KOPT-K1 (cell line): ENCODE results near the gene COX18.

ENCODE experiments used
- H3K27ac ChIP-seq: fragments of 200-600 bp; sonication (generic); 2 replicates; pipeline ENCODE4 v1.5.1; 2016; ENCODE audit warnings: antibody characterized with exemption, mild to moderate bottlenecking, low read depth, low read length; ENCODE audit not compliant: poor library complexity, severe bottlenecking
- H3K36me3 ChIP-seq: fragments of 200-600 bp; sonication (generic); 2 replicates; pipeline ENCODE4 v1.5.1; 2017; ENCODE audit warnings: antibody characterized with exemption, mild to moderate bottlenecking, low read length, moderate library complexity; ENCODE audit not compliant: insufficient read depth
- H3K9me3 ChIP-seq: fragments of 200-600 bp; sonication (generic); 2 replicates; pipeline ENCODE4 v1.5.1; 2017; ENCODE audit warnings: antibody characterized with exemption, low read length, mild to moderate bottlenecking; ENCODE audit not compliant: insufficient read depth, poor library complexity, severe bottlenecking

COX18 gene

DNA sequence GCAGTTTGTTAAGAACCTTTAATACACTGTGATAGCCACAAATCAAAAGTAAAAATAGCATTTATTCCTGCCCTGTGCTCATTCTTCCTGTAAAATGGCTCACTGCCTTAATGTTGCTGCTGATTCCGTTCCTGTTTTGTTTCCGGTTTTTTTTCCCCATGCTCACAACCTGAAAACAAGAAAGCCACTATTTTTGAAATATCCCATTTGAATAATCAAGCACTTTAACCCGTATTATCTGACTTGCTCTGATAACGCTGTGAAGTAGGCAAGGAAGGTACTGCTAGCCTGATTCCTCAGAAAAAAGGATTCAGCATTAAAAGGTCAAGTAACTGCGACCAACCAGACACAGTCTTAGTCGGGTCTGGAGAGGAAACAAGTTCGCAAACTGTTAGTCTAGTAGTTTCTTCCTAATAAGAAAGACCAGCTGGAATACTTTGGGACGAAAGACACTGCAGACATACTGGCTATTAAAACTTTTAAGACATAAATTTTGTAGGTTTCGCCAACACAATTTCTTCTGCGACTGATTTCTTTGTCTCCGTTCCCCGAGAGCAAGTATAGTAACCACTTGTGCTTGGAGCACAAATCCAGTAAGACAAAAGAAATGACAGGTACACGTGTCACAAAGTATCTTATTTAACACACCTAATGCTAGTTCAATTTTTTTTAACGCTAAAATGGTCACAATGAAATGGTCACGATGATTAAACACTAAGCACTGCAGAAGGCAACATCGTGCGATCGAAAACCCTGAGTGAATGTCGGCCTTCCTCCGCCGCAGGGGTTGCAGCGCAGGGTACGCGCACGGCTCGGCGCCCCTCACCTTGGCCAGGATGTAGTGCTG is 802 bp downstream of the COX18 start:
- Histone ChIP-seq H3K36me3 (peaks cover 38% of the 10 kb centered on the region), H3K27ac (peak overlapping the region; percentile 93), H3K9me3 (no peaks in the 10 kb centered on the region)

DNA sequence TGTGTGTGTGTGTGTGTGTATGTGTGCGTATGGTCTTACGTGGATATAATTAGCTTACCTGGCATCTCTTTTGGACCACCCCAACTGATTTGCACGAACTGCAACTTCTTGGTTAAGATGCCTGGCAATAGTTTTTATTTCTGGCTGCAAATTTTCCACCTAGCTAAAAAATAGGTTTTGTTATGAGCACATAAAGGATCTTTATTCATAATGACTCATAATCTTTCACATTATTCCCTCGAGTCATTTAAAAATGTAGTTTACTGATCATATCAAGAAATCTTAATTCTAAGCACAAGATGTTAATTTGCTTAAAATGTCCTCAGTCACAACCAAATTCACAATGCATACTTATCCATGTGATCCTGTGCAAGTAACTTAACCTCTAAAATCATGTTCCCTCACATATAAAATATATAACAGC is 1.5 kb downstream of the COX18 start:
- Histone ChIP-seq H3K36me3 (peaks cover 38% of the 10 kb centered on the region), H3K9me3 (no peaks in the 10 kb centered on the region), H3K27ac (peak overlapping the region; percentile 93)

DNA sequence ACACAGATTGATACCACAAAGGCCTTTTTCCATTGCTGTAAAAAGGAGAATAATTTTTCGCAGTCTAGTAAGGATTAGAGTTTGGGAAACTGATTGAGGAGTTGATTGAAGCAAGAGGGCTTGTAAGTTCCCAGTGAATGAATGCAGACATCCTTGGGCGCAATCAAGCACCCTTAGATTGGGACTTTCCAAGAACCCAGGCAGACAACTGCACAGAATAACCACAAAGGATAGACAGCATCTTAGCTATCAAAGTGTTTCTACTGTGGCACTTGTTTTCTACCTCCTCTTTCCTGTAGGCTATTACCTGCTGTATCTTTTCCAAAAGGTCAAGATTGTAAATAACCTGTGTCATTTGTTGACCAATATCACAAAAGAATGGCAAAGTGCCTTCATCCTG is 2.6 kb downstream of the COX18 start:
- Histone ChIP-seq H3K9me3 (no peaks in the 10 kb centered on the region), H3K36me3 (peaks cover 45% of the 10 kb centered on the region), H3K27ac (no peak overlapping the region)

- no peaks in the 10 kb centered on the region for H3K9me3 ChIP-seq
- H3K36me3 ChIP-seq: peaks cover 50% of the 10 kb centered on the region
- no peak overlapping the region for H3K27ac ChIP-seq
Observed at GRCh38 chr4:73066445-73066844, 3.1 kb downstream of the COX18 start.

DNA sequence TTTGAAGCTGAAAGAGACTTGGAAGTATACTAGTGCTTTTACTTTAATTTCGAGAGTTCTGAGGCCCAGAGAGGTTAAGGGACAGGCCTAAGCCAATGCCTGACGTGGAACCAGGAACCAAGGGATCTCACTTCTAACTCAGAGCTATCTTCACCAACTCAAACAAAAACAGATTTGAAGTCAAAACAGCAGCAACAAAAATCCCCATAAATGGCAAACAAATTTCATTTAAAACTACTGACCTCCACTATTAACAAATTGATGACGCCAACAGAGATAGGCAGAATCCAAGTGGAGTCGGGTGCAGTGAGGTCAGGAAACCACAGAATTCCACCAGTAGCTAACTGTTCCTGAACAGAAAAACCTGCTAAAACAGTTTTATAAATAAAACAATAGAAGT is 5.0 kb downstream of the COX18 start:
- Histone ChIP-seq H3K9me3 (no peaks in the 10 kb centered on the region), H3K36me3 (peaks cover 69% of the 10 kb centered on the region), H3K27ac (no peak overlapping the region)

- Histone ChIP-seq H3K36me3 (peaks cover 74% of the 10 kb centered on the region), H3K27ac (no peak overlapping the region), H3K9me3 (no peaks in the 10 kb centered on the region)
Observed at GRCh38 chr4:73055241-73055897, 14.1 kb downstream of the COX18 start.

GRCh38 chr4:73053974-73054480 is 15.5 kb downstream of the COX18 start:
- no peaks in the 10 kb centered on the region for H3K9me3 ChIP-seq
- H3K36me3 ChIP-seq: peaks cover 61% of the 10 kb centered on the region
- no peak overlapping the region for H3K27ac ChIP-seq

- Histone ChIP-seq H3K27ac (no peak overlapping the region), H3K36me3 (peaks cover 51% of the 10 kb centered on the region), H3K9me3 (no peaks in the 10 kb centered on the region)
Observed at GRCh38 chr4:73053076-73053475, 16.4 kb downstream of the COX18 start.

DNA sequence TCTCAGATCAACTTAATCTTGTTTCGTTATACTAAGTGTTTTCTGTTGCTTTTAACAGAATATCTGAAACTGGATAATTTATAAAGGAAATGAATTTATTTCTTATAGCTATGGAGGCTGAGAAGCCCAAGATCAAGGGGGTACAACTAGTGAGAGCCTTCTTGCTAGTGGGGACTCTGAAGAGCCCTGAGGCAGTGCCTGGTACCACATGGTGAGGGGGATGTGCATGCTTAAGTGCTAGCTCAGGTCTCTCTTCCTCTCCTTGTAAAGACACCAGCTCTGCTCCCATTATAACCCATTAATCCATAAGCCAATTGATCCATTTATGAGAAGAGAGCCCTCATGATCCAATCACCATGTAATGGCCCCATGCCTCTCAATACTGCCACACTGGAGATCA is 17.9 kb downstream of the COX18 start:
- H3K9me3 ChIP-seq: no peaks in the 10 kb centered on the region
- peaks cover 37% of the 10 kb centered on the region for H3K36me3 ChIP-seq
- no peak overlapping the region for H3K27ac ChIP-seq

GRCh38 chr4:73045879-73046278 is 23.6 kb downstream of the COX18 start:
- H3K9me3 ChIP-seq: no peaks in the 10 kb centered on the region
- no peak overlapping the region for H3K27ac ChIP-seq
- H3K36me3 ChIP-seq: no peaks in the 10 kb centered on the region

DNA sequence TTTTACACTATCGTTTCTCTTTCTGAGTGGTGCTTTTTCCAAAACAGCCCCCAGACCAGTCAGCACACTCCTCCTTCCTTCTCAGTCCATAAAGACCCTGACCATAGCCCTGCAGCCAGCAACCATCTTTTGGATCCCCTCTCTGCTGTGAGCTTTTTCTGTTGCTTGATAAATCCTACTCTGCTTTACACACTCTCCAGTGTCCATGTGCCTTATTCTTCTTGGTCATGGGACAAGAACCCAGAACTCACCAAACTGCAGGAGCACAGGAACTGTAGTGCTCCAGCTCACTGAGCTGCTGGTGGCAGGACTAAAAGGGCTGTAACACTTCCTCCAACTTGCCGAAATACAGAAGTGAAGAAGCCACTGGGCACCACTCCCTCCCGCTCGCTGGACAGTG is 32.5 kb downstream of the COX18 start:
- no peaks in the 10 kb centered on the region for H3K36me3 ChIP-seq
- H3K9me3 ChIP-seq: peaks cover 19% of the 10 kb centered on the region
- no peak overlapping the region for H3K27ac ChIP-seq

GRCh38 chr4:73036123-73036522 is 33.4 kb downstream of the COX18 start:
- H3K27ac ChIP-seq: no peak overlapping the region
- no peaks in the 10 kb centered on the region for H3K36me3 ChIP-seq
- peaks cover 19% of the 10 kb centered on the region for H3K9me3 ChIP-seq

DNA sequence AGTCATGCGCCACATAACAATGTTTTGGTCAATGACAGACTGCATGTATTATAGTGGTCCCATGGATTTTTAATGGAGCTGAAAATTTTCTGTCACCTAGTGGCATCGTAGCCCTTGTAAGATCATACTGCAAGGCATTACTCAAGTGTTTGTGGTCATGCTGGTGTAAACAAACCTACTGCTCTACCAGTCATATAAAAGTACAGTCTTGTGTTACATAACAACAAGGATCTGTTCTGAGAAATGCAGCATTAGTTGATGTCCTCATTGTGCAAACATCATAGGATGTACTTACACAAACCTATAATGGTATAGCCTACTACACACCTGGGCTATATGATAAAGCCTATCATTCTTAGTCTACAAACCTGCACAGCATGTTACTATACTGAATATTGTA is 34.6 kb downstream of the COX18 start:
- no peak overlapping the region for H3K27ac ChIP-seq
- H3K36me3 ChIP-seq: no peaks in the 10 kb centered on the region
- peaks cover 19% of the 10 kb centered on the region for H3K9me3 ChIP-seq

GRCh38 chr4:73028621-73029020 is 40.9 kb downstream of the COX18 start:
- H3K36me3 ChIP-seq: no peaks in the 10 kb centered on the region
- H3K27ac ChIP-seq: no peak overlapping the region
- no peaks in the 10 kb centered on the region for H3K9me3 ChIP-seq

DNA sequence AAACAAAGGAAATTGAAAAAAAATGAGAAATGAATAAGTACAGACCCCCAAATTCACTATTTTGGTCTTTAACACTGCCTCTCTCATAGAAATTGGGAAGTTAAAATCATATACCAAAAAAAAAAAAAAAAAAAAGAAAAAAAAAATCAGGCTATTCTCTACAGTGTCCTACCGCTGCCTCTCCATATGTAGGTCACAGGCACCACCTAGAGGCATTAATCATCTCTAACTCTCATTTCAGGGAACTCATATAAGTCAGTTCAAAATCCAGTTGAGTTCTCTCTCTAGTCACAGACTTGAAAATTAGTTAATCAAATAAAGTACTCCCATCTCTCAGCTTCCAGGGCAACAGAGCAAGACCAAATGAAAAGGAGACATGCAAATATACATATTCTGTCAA is 47.9 kb downstream of the COX18 start:
- H3K9me3 ChIP-seq: no peaks in the 10 kb centered on the region

More for the DNA sequence above, 47.9 kb downstream of the COX18 start:
- H3K27ac ChIP-seq: no peak overlapping the region
- H3K36me3 ChIP-seq: no peaks in the 10 kb centered on the region
